GM18909 (cell line): ENCODE measurements around the gene RPSA.
A peak's percentile ranks its signal among the peaks of the same experiment; 100 is the strongest.
"Not testable (repeated sequence)": the region's sequence is repeated elsewhere in the genome, so short reads cannot be mapped to it uniquely, and the experiment has no call there.

Experiments used
- ATAC-seq: cut with Tn5 transposase; IDR thresholded peaks from one replicate; pipeline ENCODE4 v1.9.1; 2021; ENCODE audit warnings: mild to moderate bottlenecking; ENCODE audit not compliant: unreplicated experiment, poor library complexity

RPSA gene

GRCh38 chr3:39406368-39407258 lies at the start of gene RPSA:
TSS of gene RPSA (plus strand) at chr3:39406720. CDS start at chr3:39407654, 934 bp downstream.
- peak; percentile 94 for ATAC-seq

- no peak for ATAC-seq
These were observed 48.2 kb upstream of the RPSA start for GRCh38 chr3:39358333-39358732.

GRCh38 chr3:39361252-39361927 lies 45.1 kb upstream of the RPSA start:
- ATAC-seq: peak; percentile 76

DNA sequence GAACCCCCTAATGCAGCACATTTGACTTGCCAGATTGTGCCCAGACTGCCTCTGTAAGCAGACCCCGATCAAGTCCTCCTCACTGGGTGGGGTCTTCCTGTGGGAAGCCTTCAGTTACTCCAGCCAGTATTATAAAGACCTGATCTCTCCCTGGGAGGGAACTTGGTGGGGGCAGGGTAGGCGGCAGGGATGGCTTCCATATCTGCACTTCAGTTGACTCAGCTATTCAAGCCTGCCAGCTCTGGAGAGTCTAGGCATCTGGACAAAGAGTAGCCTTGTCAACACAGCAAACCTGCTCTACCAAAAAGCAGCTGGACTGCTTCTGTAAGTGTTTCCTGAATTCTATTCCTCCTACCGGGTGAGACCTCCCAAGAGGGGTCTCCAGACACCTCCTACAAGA lies 44.3 kb upstream of the RPSA start:
- ATAC-seq: no peak

DNA sequence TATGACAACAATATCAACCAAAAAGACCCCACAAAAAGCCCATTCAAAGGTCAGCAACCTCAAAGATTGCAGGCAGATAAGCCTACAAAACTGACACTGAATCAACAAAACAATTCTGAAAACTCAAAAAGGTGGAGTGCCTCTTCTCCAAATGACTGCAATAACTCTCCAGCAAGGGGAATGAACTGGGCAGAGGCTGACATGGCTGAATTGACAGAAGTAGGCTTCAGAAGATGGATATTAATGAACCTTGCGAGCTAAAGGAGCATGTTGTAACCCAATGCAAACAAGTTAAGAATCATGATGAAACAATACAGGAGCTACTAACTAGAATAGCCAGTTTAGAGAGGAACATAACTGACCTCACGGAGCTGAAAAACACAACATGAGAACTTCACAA lies 43.7 kb upstream of the RPSA start:
- no peak for ATAC-seq

DNA sequence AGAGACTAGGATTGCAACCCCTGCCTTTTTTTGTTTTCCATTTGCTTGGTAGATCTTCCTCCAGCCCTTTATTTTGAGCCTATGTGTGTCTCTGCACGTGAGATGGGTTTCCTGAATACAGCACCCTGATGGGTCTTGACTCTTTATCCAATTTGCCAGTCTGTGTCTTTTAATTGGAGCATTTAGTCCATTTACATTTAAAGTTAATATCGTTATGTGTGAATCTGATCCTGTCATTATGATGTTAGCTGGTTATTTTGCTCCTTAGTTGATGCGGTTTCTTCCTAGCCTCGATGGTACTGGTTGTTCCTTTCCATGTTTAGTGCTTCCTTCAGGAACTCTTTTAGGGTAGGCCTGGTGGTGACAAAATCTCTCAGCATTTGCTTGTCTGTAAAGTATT lies 36.1 kb upstream of the RPSA start:
- not testable (repeated sequence) for ATAC-seq

DNA sequence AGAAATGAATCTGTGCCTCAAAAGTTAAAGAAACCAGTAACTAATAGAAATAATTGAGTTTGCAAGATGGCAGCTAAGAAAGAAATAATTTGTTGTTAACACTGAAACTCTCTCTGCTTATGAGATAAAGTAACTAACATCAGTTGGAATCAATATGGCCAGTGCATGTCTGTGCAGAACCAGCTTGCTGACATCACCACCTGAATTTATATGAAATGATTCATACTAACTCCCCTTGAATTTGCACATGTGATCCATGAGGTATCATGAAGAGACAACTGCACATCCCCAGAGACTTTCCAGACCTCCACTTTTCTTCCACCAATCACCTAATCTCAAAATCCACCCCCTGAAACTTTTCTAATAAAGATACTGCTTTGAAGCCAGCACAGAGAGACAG lies 33.7 kb upstream of the RPSA start:
- ATAC-seq: no peak

DNA sequence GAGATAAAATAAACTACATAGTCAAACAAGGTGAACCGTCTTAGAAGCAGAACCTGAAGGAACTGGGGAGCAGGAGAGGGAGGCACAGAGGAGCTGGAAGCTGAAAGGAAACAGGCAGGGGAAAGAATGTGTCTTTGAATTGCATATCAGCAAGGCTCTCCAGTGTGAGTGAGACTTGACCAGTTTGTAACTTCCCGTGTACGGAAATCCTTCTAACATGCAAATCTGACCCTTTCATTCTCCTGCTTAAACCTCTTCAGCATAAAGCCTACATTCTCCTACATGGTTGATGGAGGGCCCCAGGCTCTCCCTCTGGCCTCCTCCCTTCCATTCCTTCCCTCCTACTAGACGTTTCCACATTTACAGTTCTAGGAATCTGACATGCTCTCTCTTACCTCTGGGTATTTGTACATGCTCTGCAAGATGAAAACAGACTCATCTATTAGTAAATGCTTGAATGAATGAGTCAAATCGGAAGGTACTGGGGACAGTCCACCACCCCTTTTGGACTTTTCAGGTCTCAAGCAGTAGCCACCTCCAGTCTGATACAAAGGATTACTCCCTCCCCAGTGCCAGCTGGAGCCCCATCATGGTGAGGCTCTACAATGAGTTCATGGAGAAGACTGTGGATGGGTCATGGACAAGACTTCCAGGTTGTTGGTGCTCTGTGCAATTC lies 29.4 kb upstream of the RPSA start:
- ATAC-seq: no peak

DNA sequence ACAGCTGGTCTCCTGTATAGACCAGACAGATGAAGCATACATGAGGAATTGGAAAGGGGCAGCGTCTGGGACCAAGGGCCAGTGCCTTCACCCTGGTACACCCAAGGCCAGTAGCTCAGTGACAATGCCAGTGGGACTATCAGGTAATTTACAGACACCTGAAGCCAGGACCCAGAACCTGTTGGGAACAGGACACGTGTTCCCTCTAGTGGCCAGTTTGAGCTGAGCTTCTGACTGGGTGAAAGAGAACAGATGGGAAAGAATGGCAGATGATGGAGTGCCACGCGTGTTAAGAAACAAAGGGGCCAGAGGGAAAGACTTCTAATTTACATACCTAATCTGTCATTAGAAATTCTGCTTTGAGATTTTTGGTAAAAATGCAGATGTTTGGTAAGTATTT lies 28.4 kb upstream of the RPSA start:
- ATAC-seq: peak; percentile 67

GRCh38 chr3:39378957-39379777 lies 27.4 kb upstream of the RPSA start:
- no peak for ATAC-seq

GRCh38 chr3:39379778-39380155 lies 26.8 kb upstream of the RPSA start:
- no peak for ATAC-seq

DNA sequence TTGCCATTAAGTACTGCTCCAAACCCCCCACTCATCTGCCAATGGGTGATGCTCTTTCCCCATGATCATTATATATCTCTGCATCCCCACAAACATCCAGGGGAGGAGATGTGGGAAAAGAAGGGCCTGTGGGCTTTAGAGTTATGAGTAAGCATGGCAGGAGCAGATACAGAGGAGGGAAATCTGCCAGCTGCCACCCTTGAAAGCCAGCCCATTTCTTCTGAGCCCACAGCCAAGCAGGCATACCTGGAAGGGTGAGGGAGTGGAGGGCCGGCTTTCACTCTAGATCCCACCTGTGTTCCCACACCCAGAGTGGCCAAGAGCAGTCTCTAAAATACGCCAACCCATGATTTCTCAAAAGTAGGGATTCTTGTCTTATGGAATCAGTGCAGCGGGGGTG lies 25.1 kb upstream of the RPSA start:
- ATAC-seq: no peak

- peak; percentile 73 for ATAC-seq
These were observed 23.3 kb upstream of the RPSA start, which contains the start of gene SLC25A38 for GRCh38 chr3:39383045-39383880. TSS of gene SLC25A38 (plus strand) at chr3:39383370. CDS start at chr3:39383725, 355 bp downstream.

DNA sequence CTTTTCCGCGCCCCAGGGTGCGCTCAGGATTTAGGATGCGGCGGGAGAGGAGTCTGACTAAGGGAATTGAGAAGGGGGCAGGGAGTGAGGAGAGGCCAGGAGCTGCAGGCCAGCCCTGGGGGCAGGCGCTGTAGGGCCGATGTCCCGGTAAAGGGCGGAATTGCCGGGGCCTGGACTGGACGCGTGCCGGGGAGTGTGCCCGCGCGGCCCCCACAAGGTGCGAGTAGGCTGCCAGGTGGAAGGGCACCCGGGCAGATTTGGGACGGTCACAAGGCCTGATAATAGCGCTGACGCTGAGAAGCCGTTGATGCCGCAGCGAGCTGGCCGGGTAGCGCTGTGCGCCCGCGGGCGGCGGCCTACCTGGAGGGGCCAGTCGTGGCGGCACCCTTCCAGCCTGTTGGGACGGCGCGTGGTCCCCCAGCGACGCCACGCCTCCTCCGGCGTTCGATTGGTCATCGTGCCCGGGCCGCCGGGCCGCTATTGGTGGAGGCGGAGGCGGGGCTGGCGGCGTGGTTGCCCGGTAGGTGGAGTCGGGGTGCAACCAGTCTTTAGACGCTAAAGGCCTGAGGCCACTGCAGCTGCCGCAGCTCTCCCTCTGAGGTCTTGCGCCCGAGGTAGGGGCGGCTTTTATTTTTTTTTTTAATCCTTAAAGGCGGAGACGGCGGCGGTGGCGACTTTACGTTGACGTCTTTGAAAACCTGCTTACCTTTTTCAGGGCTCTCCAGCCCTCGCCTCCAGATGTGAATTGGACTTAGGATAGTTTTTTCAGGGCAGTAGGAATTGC lies 22.4 kb upstream of the RPSA start:
- ATAC-seq: peak; percentile 74

DNA sequence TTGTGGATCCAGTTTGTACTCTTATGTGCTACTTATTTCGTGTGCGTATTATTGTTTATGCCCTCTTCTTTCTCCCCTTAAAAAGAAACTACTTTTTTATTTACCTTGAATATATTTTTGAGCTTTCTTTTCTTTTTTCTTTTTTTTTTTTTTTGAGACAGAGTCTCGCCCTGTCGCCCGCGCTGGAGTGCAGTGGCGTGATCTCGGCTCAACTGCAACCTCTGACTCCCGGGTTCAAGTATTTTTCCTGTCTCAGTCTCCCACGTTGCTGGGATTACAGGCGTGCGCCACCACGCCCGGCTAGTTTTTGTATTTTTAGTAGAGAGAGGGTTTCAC lies 21.9 kb upstream of the RPSA start:
- ATAC-seq: no peak

- no peak for ATAC-seq
These were observed 20.9 kb upstream of the RPSA start for GRCh38 chr3:39385456-39386090.

DNA sequence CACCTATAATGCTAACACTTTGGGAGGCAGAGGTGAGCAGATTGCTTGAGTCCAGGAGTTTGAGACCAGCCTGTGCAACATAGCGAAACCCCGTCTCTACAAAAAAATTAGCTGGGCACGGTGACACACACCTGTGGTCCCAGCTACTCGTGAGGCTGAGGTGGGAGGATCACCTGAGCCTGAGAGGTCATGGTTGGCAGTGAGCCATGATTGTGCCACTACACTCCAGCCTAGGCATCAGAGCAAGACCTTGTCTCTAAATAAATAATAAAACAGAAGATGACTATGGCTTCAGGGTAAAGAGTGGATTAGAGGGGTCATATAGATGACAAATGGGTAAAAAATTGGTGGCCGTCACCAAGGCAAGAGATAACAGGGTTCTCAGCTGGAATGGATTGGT lies 20.2 kb upstream of the RPSA start:
- no peak for ATAC-seq

DNA sequence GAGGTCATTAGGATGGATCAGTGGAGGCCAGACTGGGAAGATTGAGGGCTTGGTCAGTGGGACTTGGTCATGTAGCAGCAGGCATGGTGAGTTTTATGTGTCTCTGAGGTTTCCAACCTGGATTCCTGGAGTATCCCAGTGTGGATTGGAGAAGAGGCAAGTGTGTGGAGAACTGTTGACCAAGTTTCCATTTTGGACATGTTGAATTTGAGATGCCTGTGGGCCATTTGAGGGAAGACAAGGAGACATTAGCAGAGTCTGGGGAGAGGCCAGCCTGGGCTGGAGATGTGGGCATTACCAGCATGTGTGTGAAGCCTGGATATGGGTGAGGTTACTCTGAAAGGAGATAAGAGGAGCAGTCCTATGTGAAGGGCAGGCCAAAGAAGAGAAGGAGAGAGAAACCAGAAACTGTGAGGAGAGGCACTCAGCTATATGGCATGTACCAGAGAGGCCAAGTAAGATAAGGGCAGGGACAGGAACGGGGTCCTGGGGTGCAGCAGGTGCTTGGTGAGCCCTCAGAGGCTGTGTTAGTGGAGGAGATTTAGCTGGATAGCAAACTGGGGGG lies 19.0 kb upstream of the RPSA start:
- no peak for ATAC-seq
